Astrocyte of the spinal cord (primary cell): ENCODE data around the gene NRM.

Source experiments
- DNase-seq: peaks from one replicate; pipeline ENCODE4 v3.0.0; 2011; ENCODE audit warnings: low read depth, low spot score
- H3K4me3 ChIP-seq: 2 replicates; pipeline ENCODE4 v1.5.1; 2011; ENCODE audit warnings: low read depth, mild to moderate bottlenecking, low read length, moderate library complexity
- in situ Hi-C: cut with HindIII; loops from 2 replicates; pipeline ENCODE4 v1.10.0; 2017; ENCODE audit warnings: low sequenced_read_pairs
- TF ChIP-seq, protein P1 (sequence below): IDR thresholded peaks from 2 replicates; pipeline ENCODE4 v1.5.1; 2012; ENCODE audit warnings: low read depth, mild to moderate bottlenecking, low read length, inconsistent platforms

Gene NRM

DNA sequence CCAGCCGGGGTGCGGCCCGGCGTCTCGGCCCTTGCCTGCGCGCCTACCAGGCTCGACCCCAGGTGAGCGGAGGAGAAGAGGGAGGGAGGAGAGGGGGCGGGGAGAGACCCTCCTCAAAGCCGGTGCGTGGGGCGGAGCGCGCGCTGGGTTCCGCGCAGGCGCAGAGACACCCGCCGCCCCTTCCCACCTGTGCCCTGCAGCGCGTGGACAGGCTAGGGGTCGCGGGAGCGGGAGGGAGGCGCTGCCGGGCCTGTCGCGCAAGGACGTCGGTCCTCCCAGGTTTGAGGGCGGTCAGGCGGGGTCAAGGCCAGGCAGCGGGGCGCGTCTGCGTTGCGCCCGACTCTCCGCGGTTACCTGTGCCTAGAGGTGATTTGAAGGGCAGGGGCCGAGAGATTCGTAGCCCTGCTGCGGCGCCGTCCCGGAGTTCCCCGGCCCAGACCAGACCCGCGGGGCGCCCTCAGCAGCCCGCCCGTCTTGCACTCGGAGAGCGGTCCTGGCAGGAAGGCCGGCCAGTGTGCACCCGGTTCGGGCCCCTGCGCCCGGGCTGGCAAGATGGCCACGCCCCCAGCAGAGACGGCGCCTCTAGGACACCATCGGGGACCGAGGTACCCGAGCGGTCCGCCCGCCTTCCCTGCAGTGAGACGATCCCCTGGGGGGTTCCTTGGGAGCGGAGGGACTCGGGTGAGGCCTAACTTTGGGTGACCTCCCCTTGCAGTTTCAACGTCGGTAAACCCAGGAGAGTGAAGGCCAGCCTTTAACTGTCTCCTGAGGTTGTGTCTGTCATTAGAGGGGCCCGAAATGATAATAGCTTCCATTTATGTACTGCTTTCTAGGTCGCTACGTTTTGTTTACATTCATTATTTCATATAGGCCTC, 43.3 kb downstream of the NRM start:
- TF ChIP-seq, protein P1, sequence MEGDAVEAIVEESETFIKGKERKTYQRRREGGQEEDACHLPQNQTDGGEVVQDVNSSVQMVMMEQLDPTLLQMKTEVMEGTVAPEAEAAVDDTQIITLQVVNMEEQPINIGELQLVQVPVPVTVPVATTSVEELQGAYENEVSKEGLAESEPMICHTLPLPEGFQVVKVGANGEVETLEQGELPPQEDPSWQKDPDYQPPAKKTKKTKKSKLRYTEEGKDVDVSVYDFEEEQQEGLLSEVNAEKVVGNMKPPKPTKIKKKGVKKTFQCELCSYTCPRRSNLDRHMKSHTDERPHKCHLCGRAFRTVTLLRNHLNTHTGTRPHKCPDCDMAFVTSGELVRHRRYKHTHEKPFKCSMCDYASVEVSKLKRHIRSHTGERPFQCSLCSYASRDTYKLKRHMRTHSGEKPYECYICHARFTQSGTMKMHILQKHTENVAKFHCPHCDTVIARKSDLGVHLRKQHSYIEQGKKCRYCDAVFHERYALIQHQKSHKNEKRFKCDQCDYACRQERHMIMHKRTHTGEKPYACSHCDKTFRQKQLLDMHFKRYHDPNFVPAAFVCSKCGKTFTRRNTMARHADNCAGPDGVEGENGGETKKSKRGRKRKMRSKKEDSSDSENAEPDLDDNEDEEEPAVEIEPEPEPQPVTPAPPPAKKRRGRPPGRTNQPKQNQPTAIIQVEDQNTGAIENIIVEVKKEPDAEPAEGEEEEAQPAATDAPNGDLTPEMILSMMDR = no peak
- in situ Hi-C loops = no loop called here
- H3K4me3 ChIP-seq = peak overlapping the region; percentile 82
- peak; percentile 46 for DNase-seq

DNA sequence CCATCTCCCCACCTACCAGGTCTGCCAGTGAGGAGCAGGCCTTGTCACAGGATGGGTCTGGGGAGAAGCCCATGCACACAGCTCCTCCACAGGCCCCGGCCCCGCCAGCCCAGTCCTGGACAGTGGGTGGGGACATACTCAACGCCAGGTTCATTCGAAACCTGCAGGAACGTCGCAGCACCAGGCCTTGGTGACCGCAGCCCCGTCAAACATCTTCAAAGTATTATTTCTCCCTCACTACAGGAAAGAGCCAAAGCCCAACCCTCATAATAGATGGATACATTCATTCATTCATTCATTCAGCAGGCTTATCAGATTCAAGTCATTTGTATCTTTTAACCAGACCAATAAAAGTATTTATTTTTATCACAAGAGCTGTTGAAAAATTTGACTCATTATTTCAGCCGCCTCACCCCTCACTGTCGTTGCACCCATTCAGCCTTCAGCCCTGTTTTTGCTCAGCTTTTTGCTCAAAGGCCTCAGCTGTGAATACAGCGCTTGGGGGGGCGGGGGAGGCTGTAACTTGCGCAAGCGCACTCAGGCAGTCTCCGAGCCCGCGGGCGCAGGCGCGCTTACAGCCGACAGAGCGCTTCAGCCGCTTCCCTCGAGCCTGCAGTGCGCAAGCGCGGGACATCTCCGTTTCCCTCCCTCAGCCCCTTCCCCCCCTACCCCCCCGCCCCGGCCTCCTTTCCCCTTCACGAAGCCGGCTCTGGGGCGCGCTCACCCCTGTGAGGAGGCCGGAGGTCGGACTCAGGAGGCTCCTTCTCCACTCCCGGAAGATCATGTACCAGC, 44.1 kb downstream of the NRM start, which contains the start of gene C6orf136:
Gene C6orf136 (plus strand): TSS at position 684 of the 792 bp plus-strand sequence. CDS start 99 bp downstream, at position 783.
- in situ Hi-C loops = no loop called here
- TF ChIP-seq, protein P1 = no peak
- peak within 1 kb of the TSS; percentile 82 for H3K4me3 ChIP-seq
- peak; percentile 92 for DNase-seq

DNA sequence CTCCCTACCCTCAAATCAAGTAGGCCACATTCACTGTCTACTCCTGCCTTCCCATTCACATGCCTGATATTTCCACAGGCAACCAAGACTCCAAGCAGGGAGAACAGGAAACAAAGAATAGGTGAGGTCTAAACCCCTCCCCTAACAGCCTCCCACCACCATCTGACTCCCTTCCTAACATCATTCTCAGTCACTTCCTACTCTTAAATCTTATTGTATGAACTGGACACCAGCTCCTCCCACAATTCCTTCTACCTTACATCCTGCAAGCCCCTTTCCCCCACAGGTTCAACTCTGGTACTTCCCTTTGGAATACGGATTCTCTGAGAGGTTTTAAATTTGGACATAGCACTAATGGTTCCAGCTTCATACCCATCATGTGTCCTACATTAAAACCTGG, 44.8 kb downstream of the NRM start:
- DNase-seq = no peak
- no peak overlapping the region for H3K4me3 ChIP-seq
- TF ChIP-seq, protein P1 = no peak
- in situ Hi-C loops = no loop called here

DNA sequence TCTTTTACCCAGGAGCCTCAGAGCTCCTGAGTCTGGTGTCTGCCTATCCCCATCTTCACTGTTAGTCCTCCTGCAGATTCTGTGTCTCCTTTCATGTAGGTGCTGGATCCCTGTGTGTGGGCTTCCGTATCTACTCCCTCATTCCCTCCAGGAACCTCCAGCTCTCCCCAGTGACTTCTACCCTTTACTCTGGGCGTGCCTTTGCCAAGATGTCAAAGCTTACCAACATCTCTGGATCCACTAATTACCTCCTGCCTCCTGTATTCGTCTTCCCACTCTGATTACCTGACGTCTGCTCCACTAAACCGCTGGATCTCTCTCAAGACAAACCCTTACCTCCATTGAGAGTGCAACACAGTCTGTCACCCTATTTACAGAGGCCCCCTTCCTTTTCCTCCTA, 46.0 kb downstream of the NRM start:
- in situ Hi-C loops = no loop called here
- H3K4me3 ChIP-seq = no peak overlapping the region
- TF ChIP-seq, protein P1 = no peak
- no peak for DNase-seq

DNA sequence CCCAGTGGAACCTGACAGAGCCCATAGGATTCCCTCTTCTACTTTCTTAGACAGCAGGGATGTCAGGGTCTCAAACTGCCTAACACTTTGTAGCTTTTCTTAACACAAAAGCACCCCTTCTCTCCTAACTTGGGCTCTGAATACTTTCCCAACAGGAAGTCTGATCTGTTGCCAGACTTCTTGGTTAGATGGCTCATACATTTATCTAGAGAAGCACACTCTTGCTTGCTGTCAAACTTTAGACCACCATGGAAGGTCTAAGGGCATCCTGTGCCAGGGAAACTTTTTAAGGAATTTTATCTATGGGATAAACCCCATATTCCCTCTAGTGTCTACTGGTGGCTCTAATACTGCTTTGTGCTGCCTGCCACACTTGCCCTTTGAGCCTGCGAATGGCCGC, 47.1 kb downstream of the NRM start:
- TF ChIP-seq, protein P1 = no peak
- DNase-seq = no peak
- no peak overlapping the region for H3K4me3 ChIP-seq
- in situ Hi-C loops = no loop called here

DNA sequence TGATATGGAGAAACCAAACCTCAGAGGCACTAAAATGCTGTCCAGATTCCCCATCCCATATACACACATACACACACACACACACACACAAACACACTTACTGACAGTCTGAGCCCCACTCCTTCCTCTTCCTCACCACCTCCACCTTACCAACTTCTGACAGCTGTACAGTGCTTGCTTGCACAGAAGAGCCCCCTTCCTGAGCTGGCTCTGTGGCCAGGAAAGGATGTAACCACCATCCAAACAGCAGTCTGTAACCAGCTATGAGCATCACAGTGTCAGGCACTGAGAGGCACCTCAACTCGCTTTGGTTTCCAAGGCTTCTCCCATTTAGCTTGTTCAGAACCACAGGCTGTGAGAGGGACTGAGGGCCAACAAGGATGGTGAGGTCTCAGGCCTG, 49.7 kb downstream of the NRM start:
- TF ChIP-seq, protein P1 = no peak
- in situ Hi-C loops = no loop called here
- no peak overlapping the region for H3K4me3 ChIP-seq
- no peak for DNase-seq
